ENCODE measurements around the gene ATP8A2. TPM values are rescaled to one million over a fixed set of nuclear protein-coding genes. Genes with fewer than 3 reads are reported as not detected.

ATP8A2 gene
- total and polyA plus RNA-seq, 2 of the 4 experiments (the other 2 are of a cell fraction): 0.02 to 0.18 TPM

DNA sequence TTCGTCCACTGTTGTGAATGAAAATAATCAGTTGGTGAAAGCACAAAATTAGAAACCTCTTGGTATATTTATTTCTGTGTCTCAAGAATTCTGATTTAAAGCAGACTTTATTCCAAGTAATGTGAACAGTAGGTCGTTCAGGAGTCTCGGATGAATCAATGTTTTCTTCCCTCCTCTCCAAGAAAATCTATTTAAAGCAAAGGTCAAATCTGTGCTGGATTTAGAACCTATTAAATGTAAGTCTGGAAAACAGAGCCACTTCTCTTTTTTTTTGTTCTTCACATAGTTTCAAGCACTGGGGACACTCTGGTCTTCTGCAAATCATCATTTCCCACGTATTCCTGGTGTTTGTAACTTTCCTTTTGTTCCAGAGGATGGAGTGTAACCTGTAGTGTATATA, 312.7 kb downstream of the ATP8A2 start:
- Histone ChIP-seq H4K5ac (ENCODE audit: low read depth, low read length) (no peak overlapping the region), H3K27ac (ENCODE audit: insufficient read depth, low read length) (no peak overlapping the region), H3K4me1 (ENCODE audit: control insufficient read depth, insufficient read depth, low read length) (no peaks in the 10 kb centered on the region), H2AK9ac (replicated peaks; ENCODE audit: low read depth, low read length, poor library complexity) (no peak overlapping the region), H3K9me3 (ENCODE audit: control insufficient read depth, insufficient read depth, low read length) (no peaks in the 10 kb centered on the region), H3K79me1 (ENCODE audit: low read depth in 1 of 2, low read length in 2 of 2) (no peaks in the 10 kb centered on the region), H3K18ac (ENCODE audit: low read depth, low read length) (no peak overlapping the region), H3K27me3 (ENCODE audit: control insufficient read depth, insufficient read depth, low read length) (no peaks in the 10 kb centered on the region), H3K14ac (replicated peaks; ENCODE audit: low read depth, low read length) (no peak overlapping the region), H3K4me3 (ENCODE audit: insufficient read depth, low read depth, low read length) (no peak overlapping the region), H4K20me1 (ENCODE audit: insufficient read depth, low read length) (no peaks in the 10 kb centered on the region), H4K91ac (ENCODE audit: insufficient read depth, low read depth, low read length) (no peak overlapping the region), H3K56ac (ENCODE audit: extremely low read depth, insufficient read depth, low read length) (no peak overlapping the region), H3K36me3 (ENCODE audit: control insufficient read depth, insufficient read depth, low read length) (no peaks in the 10 kb centered on the region), H3K23ac (ENCODE audit: low read depth, low read length) (no peak overlapping the region), H2BK120ac (ENCODE audit: low read depth, low read length) (no peak overlapping the region), H2BK5ac (ENCODE audit: low read depth, low read length, poor library complexity, severe bottlenecking) (no peak overlapping the region), H2BK20ac (ENCODE audit: low read depth, low read length) (no peak overlapping the region), H3K4me2 (ENCODE audit: low read depth, low read length) (no peak overlapping the region), H2AFZ (replicated peaks; ENCODE audit: low read length, poor library complexity) (no peak overlapping the region), H3K4ac (ENCODE audit: low read depth, low read length) (no peak overlapping the region), H4K8ac (ENCODE audit: low read depth in 2 of 2, low read length in 2 of 2) (no peak overlapping the region), H2BK15ac (ENCODE audit: low read depth, low read length) (no peak overlapping the region), H2AK5ac (ENCODE audit: low read depth, low read length) (no peak overlapping the region), H3K9me1 (ENCODE audit: insufficient read depth, low read length) (no peaks in the 10 kb centered on the region), H3K9ac (ENCODE audit: low read depth, low read length) (no peak overlapping the region)
- ChIA-PET CTCF (no interaction called here), POLR2A (ENCODE audit: unreplicated experiment) (no interaction called here)
- DNase-seq (no peak), ATAC-seq (ENCODE audit: low read depth) (no peak)
- in situ Hi-C loops (cut with MboI; ENCODE audit: low sequenced_read_pairs) (no loop called here), intact Hi-C loops (cut with micrococcal nuclease) (no loop called here), dilution Hi-C loops (cut with HindIII; ENCODE audit: low sequenced_read_pairs, unreplicated experiment) (no loop called here)
- TF ChIP-seq FOS (IDR thresholded peaks at IDR 0.05; ENCODE audit: low read depth, low read length) (no peak), MAZ (IDR thresholded peaks at IDR 0.05; ENCODE audit: borderline replicate concordance, low read depth, low read length) (no peak), USF2 (IDR thresholded peaks at IDR 0.05; ENCODE audit: low read depth, low read length) (no peak), MAFK (IDR thresholded peaks at IDR 0.05; ENCODE audit: low read depth, low read length) (no peak), SMC3 (IDR thresholded peaks at IDR 0.05; ENCODE audit: low read depth, low read length) (no peak), ELK1 (IDR thresholded peaks at IDR 0.05; ENCODE audit: borderline replicate concordance, low read depth, low read length) (no peak), NFE2L2 (IDR thresholded peaks at IDR 0.05; ENCODE audit: low read depth, low read length) (no peak), MXI1 (IDR thresholded peaks at IDR 0.05; ENCODE audit: borderline replicate concordance, low read depth, low read length) (no peak), RAD21 (IDR thresholded peaks at IDR 0.05; ENCODE audit: low read length) (no peak), CHD1 (IDR thresholded peaks at IDR 0.05; ENCODE audit: low read depth, low read length) (no peak), BHLHE40 (IDR thresholded peaks at IDR 0.05; ENCODE audit: low read depth, low read length) (no peak), RFX5 (IDR thresholded peaks at IDR 0.05; ENCODE audit: low read depth, low read length) (no peak), RCOR1 (IDR thresholded peaks at IDR 0.05; ENCODE audit: insufficient replicate concordance, low read length) (no peak), POLR2A (IDR thresholded peaks at IDR 0.05; ENCODE audit: low read depth, low read length) (no peak), CTCF (conservative IDR thresholded peaks at IDR 0.05; ENCODE audit: low read depth, low read length) (no peak)
- no CpG with 5 or more reads among the region's 4 CpGs for WGBS, 2 experiments (ENCODE audit: extremely low coverage in 2 of 2, insufficient read length in 1 of 2)
- no TSS peak for BruUV-seq (replicated peaks)
